Hindlimb muscle (tissue), 1 donor: ENCODE results near the gene MMP15. TPM values are rescaled to one million over a fixed set of nuclear protein-coding genes. Genes with fewer than 3 reads are reported as not detected.
"Not testable (repeated sequence)": the region's sequence is repeated elsewhere in the genome, so short reads cannot be mapped to it uniquely, and the experiment has no call there.

ENCODE experiments used
- DNase-seq: peaks from one replicate; pipeline ENCODE4 v3.0.0-alpha.2; 2013
- polyA plus RNA-seq: library from polyadenylated mRNA; unstranded; fragments of 120-200 nt; gene quantifications from one replicate; pipeline ENCODE4 v1.2.1, GENCODE V29; 2013; ENCODE audit not compliant: insufficient read length

Gene MMP15
- polyA plus RNA-seq, 1 donor, result 29.5 TPM

DNA sequence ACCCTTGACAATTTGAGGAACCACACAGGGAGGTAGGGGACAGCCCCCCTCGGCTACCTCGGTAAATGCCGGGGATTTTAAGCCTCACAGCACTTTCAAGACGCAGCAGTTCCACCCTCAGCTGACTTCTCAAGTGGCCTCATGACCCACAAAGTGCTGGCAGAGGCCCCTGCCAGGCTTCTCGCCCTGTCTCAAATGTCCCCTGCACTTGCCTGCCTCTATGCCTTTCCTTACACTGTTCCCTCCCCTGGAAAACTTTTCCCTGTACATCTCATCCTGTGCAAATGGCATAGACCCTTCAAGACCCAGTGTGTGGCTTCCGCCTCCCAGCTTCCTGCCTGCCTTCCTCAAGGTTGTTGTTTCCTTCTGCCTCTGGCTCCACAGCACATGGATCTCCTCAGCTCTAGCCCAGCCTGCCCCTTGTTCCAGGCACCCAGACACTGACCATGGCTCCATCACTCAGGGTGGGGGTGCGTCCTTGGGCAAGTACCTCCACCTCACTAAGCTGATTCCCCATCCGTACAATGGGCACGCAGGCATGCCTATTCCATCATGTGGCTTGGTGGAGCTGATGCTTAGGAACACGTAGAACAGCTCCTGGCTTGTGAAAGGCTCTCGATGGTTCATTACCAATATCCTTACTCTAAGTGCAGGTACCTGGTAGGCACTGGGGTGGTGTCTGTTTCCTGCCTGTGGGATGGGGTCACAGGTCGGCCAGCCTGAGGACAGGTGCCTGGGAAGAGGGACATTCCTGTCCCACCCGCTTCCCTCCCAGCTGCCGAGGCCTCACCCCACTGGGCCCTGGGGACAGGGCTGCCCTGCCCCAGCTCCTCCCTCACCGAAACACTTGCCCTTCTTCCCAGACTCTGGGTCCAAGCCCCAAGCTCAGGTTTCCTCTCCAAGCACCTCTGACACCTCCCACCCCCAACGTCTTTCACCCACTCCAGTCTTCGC, 24.0 kb downstream of the MMP15 start:
- DNase-seq, result no peak

- DNase-seq, result no peak
Measured at GRCh38 chr16:58051296-58051695, 25.7 kb downstream of the MMP15 start.

GRCh38 chr16:58051821-58052603, 26.5 kb downstream of the MMP15 start:
- no peak for DNase-seq

DNA sequence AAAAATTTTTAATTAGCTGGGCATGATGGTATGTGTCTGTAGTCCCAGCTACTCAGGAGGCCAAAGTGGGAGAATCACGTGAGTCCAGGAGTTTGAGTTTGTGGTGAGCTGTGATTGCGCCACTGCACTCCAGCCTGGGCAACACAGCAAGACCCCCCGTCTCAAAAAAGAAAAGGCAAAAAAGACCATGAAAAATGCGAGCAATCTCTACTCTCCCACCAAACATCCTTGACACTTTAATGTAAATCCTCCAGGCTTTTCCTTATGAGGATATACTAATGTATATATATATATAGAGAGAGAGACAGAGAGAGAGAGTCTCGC, 28.1 kb downstream of the MMP15 start:
- DNase-seq, result no peak

- DNase-seq, result no peak
Measured at GRCh38 chr16:58054289-58054688, 28.7 kb downstream of the MMP15 start.

GRCh38 chr16:58056580-58056979, 31.0 kb downstream of the MMP15 start:
- no peak for DNase-seq

DNA sequence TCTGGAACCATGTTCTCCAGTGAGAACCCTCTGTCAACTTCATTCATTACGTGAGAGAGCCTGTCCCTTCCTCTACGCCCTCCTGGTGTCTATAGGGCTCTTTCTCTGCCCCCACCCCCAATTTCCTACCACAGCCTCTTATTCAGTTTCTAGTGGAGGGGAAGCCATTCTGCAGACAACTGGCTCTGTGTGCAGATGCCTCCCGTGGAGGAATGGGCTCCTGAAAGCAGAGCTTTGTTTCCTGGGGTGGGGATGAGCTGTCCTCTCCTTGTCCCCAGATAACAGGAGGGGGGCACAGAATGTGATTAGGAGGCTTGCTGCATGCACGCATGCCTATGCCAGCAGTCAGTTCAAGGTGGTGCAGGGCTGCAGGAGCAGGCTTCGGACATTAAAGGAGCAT, 31.6 kb downstream of the MMP15 start:
- DNase-seq, result no peak

DNA sequence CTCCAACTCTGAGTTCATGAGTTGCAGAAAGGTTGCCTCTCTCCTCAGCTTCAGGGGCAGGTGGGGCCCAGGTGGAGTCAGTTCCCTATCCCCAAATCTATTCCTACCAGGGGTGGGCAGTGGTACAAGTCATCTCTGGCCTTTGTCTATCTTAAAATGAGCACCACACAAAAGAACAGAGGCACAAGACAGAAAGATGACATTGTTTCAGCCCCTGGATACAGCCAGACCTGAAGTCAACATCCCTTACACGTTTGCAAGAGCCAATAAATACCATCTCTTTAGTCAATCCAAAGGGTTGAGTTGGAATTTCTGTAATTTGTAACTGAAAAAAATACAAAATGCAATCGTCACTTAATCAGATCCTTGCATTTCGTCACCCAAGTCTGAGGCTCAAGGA, 32.2 kb downstream of the MMP15 start:
- DNase-seq, result no peak

- DNase-seq, result no peak
Measured at GRCh38 chr16:58062821-58063220, 37.3 kb downstream of the MMP15 start.

DNA sequence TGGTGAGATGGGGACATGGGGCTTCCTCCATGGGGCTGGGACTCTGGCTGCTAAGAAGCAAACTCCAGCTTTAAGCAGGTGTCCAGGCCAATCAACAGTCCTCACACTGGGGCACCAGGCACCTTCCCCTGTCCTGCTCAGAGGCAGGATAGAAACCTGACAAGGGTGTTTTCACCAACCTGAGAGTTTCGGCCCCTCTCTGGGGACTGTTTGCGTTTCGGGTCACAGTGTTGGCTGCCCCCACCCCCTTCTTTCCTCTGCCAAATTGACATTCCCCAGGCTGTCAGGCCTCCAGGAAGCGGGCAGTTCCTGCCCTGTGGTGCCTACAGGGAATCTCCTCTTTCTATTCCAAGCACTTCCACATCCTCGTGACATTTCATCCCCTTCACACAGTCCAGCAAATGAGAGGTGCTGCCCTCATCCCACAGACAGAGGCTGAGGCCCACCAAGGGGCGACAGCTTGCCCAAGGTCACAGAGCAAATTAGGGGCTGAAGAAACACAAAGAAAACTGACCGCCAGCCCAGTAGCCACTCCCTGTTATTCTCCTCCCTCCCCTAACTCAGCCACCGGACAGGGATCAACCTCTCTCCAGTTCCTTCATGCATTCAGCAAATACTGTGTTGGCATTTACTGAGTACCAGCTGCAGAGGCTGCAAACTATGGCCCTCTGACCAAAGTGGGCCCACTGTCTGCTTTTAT, 38.0 kb downstream of the MMP15 start:
- DNase-seq, result no peak

GRCh38 chr16:58070585-58070984, 45.0 kb downstream of the MMP15 start:
- DNase-seq, result no peak

- DNase-seq, result not testable (repeated sequence)
Measured at GRCh38 chr16:58072134-58072533, 46.6 kb downstream of the MMP15 start.

- DNase-seq, result not testable (repeated sequence)
Measured at GRCh38 chr16:58073086-58073485, 47.5 kb downstream of the MMP15 start.

GRCh38 chr16:58074657-58075056, 49.1 kb downstream of the MMP15 start:
- DNase-seq, result no peak

DNA sequence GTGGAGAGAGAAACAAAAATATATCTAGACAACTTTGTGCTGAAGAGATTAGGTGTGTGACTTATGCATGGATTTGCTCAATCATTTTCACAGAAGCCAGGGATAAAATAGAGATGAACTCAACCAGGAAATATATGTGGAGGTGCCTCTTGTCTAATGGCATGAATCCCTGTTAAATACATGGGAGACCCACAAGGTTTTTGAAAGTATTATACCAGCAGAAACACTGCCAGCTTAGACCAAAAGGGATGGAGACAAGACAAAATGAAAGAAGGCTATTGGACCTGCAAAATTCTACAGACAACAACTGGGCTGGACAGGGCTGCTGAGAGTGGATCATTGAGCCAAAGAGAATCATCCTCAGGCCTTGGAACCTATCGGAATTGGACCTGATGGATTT, 51.0 kb downstream of the MMP15 start:
- no peak for DNase-seq

DNA sequence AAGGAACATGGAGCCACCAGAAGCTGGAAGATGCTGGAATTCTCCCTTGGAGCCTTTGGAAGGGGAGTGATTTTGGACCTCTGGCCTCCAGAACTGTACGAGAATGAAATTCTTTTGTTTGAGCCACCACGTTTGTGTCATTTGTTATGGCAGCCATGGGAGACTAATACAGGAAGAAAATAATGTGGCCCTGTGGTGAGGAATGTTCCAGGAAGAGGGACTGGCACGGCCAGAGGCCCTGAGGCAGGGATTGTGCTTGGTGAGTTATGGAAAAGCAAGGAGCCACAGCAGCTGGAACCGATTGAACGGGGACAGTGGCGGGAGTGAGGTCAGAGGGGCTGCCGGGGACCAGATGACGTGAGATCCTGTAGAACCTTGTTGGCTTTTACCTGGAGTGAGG, 52.2 kb downstream of the MMP15 start:
- no peak for DNase-seq

- not testable (repeated sequence) for DNase-seq
Measured at GRCh38 chr16:58080657-58081056, 55.1 kb downstream of the MMP15 start.

- no peak for DNase-seq
Measured at GRCh38 chr16:58082381-58082780, 56.8 kb downstream of the MMP15 start.

DNA sequence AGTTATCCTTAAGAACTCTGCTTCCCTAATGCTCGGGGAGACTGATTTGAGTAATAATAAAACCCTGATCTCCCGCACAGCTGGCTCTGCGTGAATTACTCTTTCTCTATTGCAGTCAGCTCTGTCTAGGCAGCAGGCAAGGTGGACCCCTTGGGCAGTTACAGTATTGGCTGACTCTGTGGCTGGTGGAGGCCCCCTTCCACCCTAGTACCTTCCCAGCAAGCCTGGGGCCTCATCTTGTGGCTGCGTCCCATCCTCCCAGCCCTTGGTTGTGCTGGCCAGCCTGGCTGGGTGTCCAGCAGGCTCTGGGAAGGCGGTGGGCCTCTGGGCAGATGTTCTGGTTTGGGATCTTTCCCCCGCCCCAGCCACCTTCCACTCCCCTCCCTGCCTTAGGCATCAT, 59.1 kb downstream of the MMP15 start:
- DNase-seq, result no peak

- DNase-seq, result no peak
Measured at GRCh38 chr16:58085171-58085570, 59.6 kb downstream of the MMP15 start.

DNA sequence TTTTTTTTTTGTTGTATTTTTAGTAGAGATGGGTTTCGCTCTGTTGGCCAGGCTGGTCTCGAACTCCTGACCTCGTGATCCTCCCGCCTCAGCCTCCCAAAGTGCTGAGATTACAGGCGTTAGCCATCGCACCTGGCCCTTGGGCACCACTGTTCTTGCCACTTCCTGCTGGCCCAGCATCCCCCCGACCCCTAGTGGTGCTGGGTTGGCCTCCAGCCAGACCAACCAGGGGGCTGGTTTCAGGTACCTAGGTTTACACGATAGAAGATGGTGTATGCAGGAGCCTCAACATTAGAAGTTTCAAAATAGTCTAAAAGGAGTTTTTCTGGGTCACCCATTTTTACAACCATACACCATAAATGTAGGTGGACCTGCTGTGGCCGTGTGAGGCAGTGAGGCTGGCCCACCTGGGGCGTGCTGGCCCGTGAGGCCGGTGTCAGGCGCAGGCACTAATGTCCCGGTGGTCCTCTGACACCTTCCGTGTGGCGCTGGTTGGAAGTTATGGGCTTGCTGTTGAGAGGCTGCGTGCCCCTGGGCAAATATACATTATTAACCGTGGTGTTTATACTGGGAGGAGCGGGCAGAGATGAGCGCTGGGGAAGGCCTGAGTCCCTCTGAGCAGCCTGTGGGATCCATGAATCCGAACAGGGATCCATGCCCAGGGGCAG, 60.2 kb downstream of the MMP15 start:
- DNase-seq, result no peak

DNA sequence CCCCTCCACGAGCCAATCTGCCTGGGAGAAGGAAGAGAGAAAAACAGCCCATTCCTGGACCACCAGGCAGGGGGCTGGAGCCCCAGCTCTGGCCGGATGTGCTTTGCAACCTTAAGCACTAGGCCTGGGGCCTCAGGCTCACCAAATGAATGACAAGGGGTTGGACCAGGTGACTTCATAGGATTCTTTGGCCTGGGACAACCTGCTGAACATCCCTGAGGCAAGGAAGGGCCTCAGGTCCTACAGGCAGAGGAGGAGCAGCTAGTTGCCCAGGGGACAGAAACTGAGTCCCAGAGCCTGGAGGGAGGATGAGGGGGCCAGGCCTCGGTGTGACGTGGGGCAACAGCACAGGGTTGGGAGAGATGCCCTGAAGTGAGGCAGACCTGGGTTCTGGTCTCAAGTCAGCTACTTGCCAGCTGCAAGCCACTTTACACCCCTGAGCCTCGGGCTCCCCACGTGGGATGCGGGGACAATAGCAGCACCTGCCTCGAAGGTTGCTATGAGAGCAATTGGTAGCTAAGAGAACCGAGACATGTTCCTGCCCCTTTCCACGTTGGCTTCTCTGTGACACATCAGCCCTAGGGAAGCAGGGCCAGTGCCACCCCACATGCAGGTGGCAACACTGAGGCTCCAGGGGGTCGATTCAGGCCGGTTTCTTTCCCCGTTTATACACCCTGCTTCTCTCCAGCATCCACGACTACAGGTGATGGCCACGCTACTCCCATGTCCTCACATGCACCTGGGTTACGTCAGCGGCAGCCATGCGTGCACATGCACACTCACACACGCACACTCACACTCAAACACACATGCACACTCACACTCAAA, 61.0 kb downstream of the MMP15 start:
- DNase-seq, result no peak
